ENCODE data around the gene MYLK. TPM values are rescaled to one million over a fixed set of nuclear protein-coding genes. Genes with fewer than 3 reads are reported as not detected.

The MYLK gene
- total and polyA plus RNA-seq, 2 experiments from 2014 or later: 13.1 to 27.1 TPM

DNA sequence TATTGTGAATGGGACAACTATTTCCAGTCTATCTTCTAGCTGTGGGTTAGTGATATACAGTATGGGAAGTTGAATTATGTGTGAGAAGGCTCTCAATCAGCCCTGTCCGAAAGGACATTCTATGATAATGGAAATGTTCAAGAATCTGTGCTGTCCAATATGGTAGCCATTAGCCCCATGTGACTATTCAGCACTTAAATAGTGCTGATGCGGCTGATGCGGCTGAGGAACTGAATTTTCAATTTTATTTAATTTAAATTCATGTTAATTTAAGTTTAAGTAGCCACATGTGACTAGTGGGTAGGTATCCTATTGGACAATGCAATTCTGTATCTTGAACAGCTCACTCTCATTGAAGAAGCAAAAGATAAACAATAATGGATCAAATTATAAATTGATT lies 98.5 kb downstream of the MYLK start:
- H4K20me1 ChIP-seq (ENCODE audit: insufficient read depth, poor library complexity, severe bottlenecking): no peaks in the 10 kb centered on the region
- no peaks in the 10 kb centered on the region for H3K79me2 ChIP-seq
- H2AFZ ChIP-seq: no peak overlapping the region
- H3K4me2 ChIP-seq: no peak overlapping the region
- H3K4me1 ChIP-seq (ENCODE audit: insufficient read depth): peaks cover 32% of the 10 kb centered on the region
- WGBS (ENCODE audit: low lambda C conversion rate, missing lambda C conversion rate): 100% methylated on average over 3 of the region's 3 CpGs
- DNase-seq (ENCODE audit: low spot score): no peak
- H3K4me3 ChIP-seq: no peak overlapping the region
- peaks cover 5% of the 10 kb centered on the region for H3K27me3 ChIP-seq
- no peaks in the 10 kb centered on the region for H3K9me3 ChIP-seq (ENCODE audit: low read depth)
- H3K36me3 ChIP-seq (replicated peaks; ENCODE audit: insufficient read depth, low read depth): no peaks in the 10 kb centered on the region
- TF ChIP-seq, protein P1, sequence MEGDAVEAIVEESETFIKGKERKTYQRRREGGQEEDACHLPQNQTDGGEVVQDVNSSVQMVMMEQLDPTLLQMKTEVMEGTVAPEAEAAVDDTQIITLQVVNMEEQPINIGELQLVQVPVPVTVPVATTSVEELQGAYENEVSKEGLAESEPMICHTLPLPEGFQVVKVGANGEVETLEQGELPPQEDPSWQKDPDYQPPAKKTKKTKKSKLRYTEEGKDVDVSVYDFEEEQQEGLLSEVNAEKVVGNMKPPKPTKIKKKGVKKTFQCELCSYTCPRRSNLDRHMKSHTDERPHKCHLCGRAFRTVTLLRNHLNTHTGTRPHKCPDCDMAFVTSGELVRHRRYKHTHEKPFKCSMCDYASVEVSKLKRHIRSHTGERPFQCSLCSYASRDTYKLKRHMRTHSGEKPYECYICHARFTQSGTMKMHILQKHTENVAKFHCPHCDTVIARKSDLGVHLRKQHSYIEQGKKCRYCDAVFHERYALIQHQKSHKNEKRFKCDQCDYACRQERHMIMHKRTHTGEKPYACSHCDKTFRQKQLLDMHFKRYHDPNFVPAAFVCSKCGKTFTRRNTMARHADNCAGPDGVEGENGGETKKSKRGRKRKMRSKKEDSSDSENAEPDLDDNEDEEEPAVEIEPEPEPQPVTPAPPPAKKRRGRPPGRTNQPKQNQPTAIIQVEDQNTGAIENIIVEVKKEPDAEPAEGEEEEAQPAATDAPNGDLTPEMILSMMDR (IDR thresholded peaks at IDR 0.05; ENCODE audit: poor library complexity): no peak
- TF ChIP-seq EZH2phosphoT487 (IDR thresholded peaks at IDR 0.05; ENCODE audit: low read depth, severe bottlenecking, unreplicated experiment) (no peak), EZH2 (IDR thresholded peaks at IDR 0.05; ENCODE audit: borderline replicate concordance) (no peak)
- no peak overlapping the region for H3K27ac ChIP-seq
- no peaks in the 10 kb centered on the region for H3K9me2 ChIP-seq (replicated peaks; ENCODE audit: insufficient read depth)

DNA sequence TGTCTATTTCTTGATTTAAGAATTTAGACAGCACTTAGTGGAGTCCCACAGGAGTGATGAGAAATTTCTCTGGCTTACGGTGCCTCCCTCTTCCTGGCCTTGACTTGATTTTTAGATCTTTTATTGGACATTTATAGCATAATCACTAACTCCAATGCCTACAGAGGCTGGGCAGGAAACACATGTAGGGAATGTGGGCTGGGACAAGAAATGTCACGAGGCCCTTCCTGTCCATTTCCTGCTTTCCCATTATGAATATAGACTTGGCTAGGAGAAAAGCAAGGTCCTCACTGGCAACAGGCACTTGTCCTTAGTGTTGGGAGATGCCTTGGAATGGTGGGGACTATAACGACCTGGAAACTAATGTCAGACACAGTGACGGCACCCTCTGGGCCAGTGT lies 100.3 kb downstream of the MYLK start:
- Histone ChIP-seq H3K27me3 (peaks cover 3% of the 10 kb centered on the region), H2AFZ (no peak overlapping the region), H3K9me3 (ENCODE audit: low read depth) (no peaks in the 10 kb centered on the region), H3K4me1 (ENCODE audit: insufficient read depth) (peaks cover 24% of the 10 kb centered on the region), H3K36me3 (replicated peaks; ENCODE audit: insufficient read depth, low read depth) (no peaks in the 10 kb centered on the region), H3K4me3 (no peak overlapping the region), H4K20me1 (ENCODE audit: insufficient read depth, poor library complexity, severe bottlenecking) (no peaks in the 10 kb centered on the region), H3K27ac (peak overlapping the region; percentile 20), H3K4me2 (peak overlapping the region; percentile 25), H3K9me2 (replicated peaks; ENCODE audit: insufficient read depth) (no peaks in the 10 kb centered on the region), H3K79me2 (no peaks in the 10 kb centered on the region)
- DNase-seq (ENCODE audit: low spot score): no peak
- 57% methylated on average over 4 of the region's 4 CpGs for WGBS (ENCODE audit: low lambda C conversion rate, missing lambda C conversion rate)
- TF ChIP-seq EZH2 (IDR thresholded peaks at IDR 0.05; ENCODE audit: borderline replicate concordance): no peak
- no peak for TF ChIP-seq EZH2phosphoT487 (IDR thresholded peaks at IDR 0.05; ENCODE audit: low read depth, severe bottlenecking, unreplicated experiment)
- TF ChIP-seq, protein P1 (IDR thresholded peaks at IDR 0.05; ENCODE audit: poor library complexity): no peak

DNA sequence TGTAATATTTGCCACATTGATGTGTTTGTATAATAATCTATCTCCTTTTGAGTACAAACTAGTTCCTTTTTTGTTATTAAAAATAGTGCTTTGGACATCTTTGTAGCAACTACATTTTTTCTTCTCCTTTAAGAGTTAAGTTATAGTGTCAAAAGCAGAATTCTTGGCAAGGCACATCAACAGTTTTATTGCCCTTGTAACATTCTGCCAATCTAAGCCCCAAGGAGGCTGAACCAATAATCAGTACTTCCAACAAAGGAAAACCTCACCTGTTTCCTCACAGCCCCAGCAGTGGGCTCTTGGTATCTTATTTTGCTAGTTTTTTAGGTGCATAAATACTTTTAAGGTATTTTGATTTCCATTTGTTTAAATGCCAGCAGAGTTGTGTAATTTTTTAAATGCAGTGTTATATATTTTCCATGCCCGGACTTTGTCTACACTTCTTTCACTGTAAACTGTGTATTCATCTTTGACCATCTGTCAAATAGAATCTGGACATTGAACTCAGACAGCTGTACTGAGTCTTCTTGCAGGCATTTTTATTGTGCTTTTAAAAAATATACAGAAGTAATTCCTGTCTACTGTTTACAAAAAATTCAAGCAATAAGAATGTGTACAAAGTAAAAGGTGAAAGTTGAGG lies 101.0 kb downstream of the MYLK start:
- Histone ChIP-seq H2AFZ (no peak overlapping the region), H3K27ac (peak overlapping the region; percentile 20), H3K9me2 (replicated peaks; ENCODE audit: insufficient read depth) (no peaks in the 10 kb centered on the region), H3K9me3 (ENCODE audit: low read depth) (no peaks in the 10 kb centered on the region), H3K4me1 (ENCODE audit: insufficient read depth) (peaks cover 18% of the 10 kb centered on the region), H3K36me3 (replicated peaks; ENCODE audit: insufficient read depth, low read depth) (no peaks in the 10 kb centered on the region), H3K27me3 (peaks cover 3% of the 10 kb centered on the region), H3K4me2 (peak overlapping the region; percentile 25), H4K20me1 (ENCODE audit: insufficient read depth, poor library complexity, severe bottlenecking) (no peaks in the 10 kb centered on the region), H3K4me3 (no peak overlapping the region), H3K79me2 (no peaks in the 10 kb centered on the region)
- no peak for TF ChIP-seq EZH2phosphoT487 (IDR thresholded peaks at IDR 0.05; ENCODE audit: low read depth, severe bottlenecking, unreplicated experiment)
- TF ChIP-seq, protein P1 (IDR thresholded peaks at IDR 0.05; ENCODE audit: poor library complexity): no peak
- no peak for TF ChIP-seq EZH2 (IDR thresholded peaks at IDR 0.05; ENCODE audit: borderline replicate concordance)
- DNase-seq (ENCODE audit: low spot score): no peak
- WGBS (ENCODE audit: low lambda C conversion rate, missing lambda C conversion rate): 33% methylated on average over 1 of the region's 1 CpG
